ENCODE data around the gene GNAS-AS1. TPM values are rescaled to one million over a fixed set of nuclear protein-coding genes. Genes with fewer than 3 reads are reported as not detected.

Gene GNAS-AS1
- total RNA-seq, 1 experiment from 2014 or later = 1.6 TPM

GRCh38 chr20:58784321-58785074 lies 66.2 kb downstream of the GNAS-AS1 start:
- ChIA-PET POLR2A (interaction anchor here (0.6 to 0.7 kb wide), 2 partner anchors 20 to 850 kb away, joined by 3 read pairs; no protein-coding TSS in a partner anchor), CTCF (interaction anchor here (1.0 kb wide), 1 partner anchor 55 kb away, joined by 3 read pairs; no protein-coding TSS in a partner anchor)
- Mint-ChIP-seq H3K4me1 (ENCODE audit: insufficient read depth, unreplicated experiment) (no peaks in the 10 kb centered on the region), H3K9me3 (ENCODE audit: unreplicated experiment) (no peaks in the 10 kb centered on the region), H3K27ac (ENCODE audit: low read depth, unreplicated experiment) (no peak overlapping the region), H3K4me3 (ENCODE audit: unreplicated experiment) (no peak overlapping the region), H3K27me3 (ENCODE audit: insufficient read depth, unreplicated experiment) (peaks cover 87% of the 10 kb centered on the region), H3K36me3 (ENCODE audit: insufficient read depth, unreplicated experiment) (no peaks in the 10 kb centered on the region)
- TF ChIP-seq, protein P1, sequence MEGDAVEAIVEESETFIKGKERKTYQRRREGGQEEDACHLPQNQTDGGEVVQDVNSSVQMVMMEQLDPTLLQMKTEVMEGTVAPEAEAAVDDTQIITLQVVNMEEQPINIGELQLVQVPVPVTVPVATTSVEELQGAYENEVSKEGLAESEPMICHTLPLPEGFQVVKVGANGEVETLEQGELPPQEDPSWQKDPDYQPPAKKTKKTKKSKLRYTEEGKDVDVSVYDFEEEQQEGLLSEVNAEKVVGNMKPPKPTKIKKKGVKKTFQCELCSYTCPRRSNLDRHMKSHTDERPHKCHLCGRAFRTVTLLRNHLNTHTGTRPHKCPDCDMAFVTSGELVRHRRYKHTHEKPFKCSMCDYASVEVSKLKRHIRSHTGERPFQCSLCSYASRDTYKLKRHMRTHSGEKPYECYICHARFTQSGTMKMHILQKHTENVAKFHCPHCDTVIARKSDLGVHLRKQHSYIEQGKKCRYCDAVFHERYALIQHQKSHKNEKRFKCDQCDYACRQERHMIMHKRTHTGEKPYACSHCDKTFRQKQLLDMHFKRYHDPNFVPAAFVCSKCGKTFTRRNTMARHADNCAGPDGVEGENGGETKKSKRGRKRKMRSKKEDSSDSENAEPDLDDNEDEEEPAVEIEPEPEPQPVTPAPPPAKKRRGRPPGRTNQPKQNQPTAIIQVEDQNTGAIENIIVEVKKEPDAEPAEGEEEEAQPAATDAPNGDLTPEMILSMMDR (IDR thresholded peaks at IDR 0.05; ENCODE audit: unreplicated experiment) = no peak
- intact Hi-C loops (cut with micrococcal nuclease) = no loop called here
- BruUV-seq (replicated peaks) = no TSS peak
- no peak for DNase-seq (ENCODE audit: unreplicated experiment)

- Mint-ChIP-seq H3K4me3 (ENCODE audit: unreplicated experiment) (no peak overlapping the region), H3K9me3 (ENCODE audit: unreplicated experiment) (no peaks in the 10 kb centered on the region), H3K27me3 (ENCODE audit: insufficient read depth, unreplicated experiment) (peaks cover 88% of the 10 kb centered on the region), H3K27ac (ENCODE audit: low read depth, unreplicated experiment) (no peak overlapping the region), H3K36me3 (ENCODE audit: insufficient read depth, unreplicated experiment) (no peaks in the 10 kb centered on the region), H3K4me1 (ENCODE audit: insufficient read depth, unreplicated experiment) (no peaks in the 10 kb centered on the region)
- BruUV-seq (replicated peaks) = no TSS peak
- ChIA-PET CTCF (interaction anchor here (1.1 kb wide), 1 partner anchor 423 kb away, joined by 3 read pairs; no protein-coding TSS in a partner anchor), POLR2A (interaction anchor here (0.6 kb wide), 1 partner anchor 851 kb away, joined by 3 read pairs; no protein-coding TSS in a partner anchor)
- no peak for DNase-seq (ENCODE audit: unreplicated experiment)
- intact Hi-C loops (cut with micrococcal nuclease) = no loop called here
- TF ChIP-seq, protein P1 (IDR thresholded peaks at IDR 0.05; ENCODE audit: unreplicated experiment) = no peak
Observed at GRCh38 chr20:58783511-58784011, 67.1 kb downstream of the GNAS-AS1 start.

- Mint-ChIP-seq H3K36me3 (ENCODE audit: insufficient read depth, unreplicated experiment) (no peaks in the 10 kb centered on the region), H3K27me3 (ENCODE audit: insufficient read depth, unreplicated experiment) (peaks cover 98% of the 10 kb centered on the region), H3K4me1 (ENCODE audit: insufficient read depth, unreplicated experiment) (no peaks in the 10 kb centered on the region), H3K27ac (ENCODE audit: low read depth, unreplicated experiment) (no peak overlapping the region), H3K9me3 (ENCODE audit: unreplicated experiment) (no peaks in the 10 kb centered on the region), H3K4me3 (ENCODE audit: unreplicated experiment) (no peak overlapping the region)
- DNase-seq (ENCODE audit: unreplicated experiment) = no peak
- ChIA-PET CTCF (no interaction called here), POLR2A (no interaction called here)
- BruUV-seq (replicated peaks) = no TSS peak
- TF ChIP-seq, protein P1 (IDR thresholded peaks at IDR 0.05; ENCODE audit: unreplicated experiment) = no peak
- intact Hi-C loops (cut with micrococcal nuclease) = no loop called here
Observed at GRCh38 chr20:58781138-58781537, 69.6 kb downstream of the GNAS-AS1 start.

- ChIA-PET POLR2A (no interaction called here), CTCF (interaction anchor here (0.5 to 0.6 kb wide), 2 partner anchors 26 to 79 kb away, joined by 3 read pairs; no protein-coding TSS in a partner anchor)
- no TSS peak for BruUV-seq (replicated peaks)
- no peak for DNase-seq (ENCODE audit: unreplicated experiment)
- Mint-ChIP-seq H3K27ac (ENCODE audit: low read depth, unreplicated experiment) (no peak overlapping the region), H3K36me3 (ENCODE audit: insufficient read depth, unreplicated experiment) (no peaks in the 10 kb centered on the region), H3K27me3 (ENCODE audit: insufficient read depth, unreplicated experiment) (peaks cover 97% of the 10 kb centered on the region), H3K4me1 (ENCODE audit: insufficient read depth, unreplicated experiment) (no peaks in the 10 kb centered on the region), H3K4me3 (ENCODE audit: unreplicated experiment) (no peak overlapping the region), H3K9me3 (ENCODE audit: unreplicated experiment) (no peaks in the 10 kb centered on the region)
- intact Hi-C loops (cut with micrococcal nuclease) = no loop called here
- TF ChIP-seq, protein P1 (IDR thresholded peaks at IDR 0.05; ENCODE audit: unreplicated experiment) = no peak
Observed at GRCh38 chr20:58778760-58779159, 71.9 kb downstream of the GNAS-AS1 start.
